Mesenchymal stem cell (in vitro differentiated cells and primary cell): ENCODE data around the gene KBTBD7.

Experiments used
- DNase-seq: peaks from one replicate; pipeline ENCODE4 v3.0.0-alpha.2; 2013
- H2AFZ ChIP-seq: one replicate; pipeline ENCODE4 v1.6.1; 2013; ENCODE audit warnings: low read depth, mild to moderate bottlenecking, control low read depth, inconsistent platforms, low read length, moderate library complexity
- H2AK5ac ChIP-seq: 2 replicates; pipeline ENCODE4 v1.6.1; 2013; ENCODE audit warnings: low read length, moderate library complexity, mild to moderate bottlenecking, inconsistent platforms; ENCODE audit not compliant: severe bottlenecking
- H2BK120ac ChIP-seq: one replicate; pipeline ENCODE4 v1.6.1; 2013; ENCODE audit warnings: low read depth, mild to moderate bottlenecking, inconsistent platforms, low read length, moderate library complexity
- H2BK12ac ChIP-seq, 2 experiments: one replicate each; pipeline ENCODE4 v1.6.1; 2013; ENCODE audit warnings: inconsistent platforms in 2 of 2, low read length in 2 of 2, mild to moderate bottlenecking in 2 of 2, moderate library complexity in 2 of 2, control low read depth in 1 of 2
- H2BK15ac ChIP-seq: one replicate; pipeline ENCODE4 v1.6.1; 2013; ENCODE audit warnings: mild to moderate bottlenecking, low read depth, inconsistent platforms; ENCODE audit not compliant: poor library complexity, severe bottlenecking
- H2BK5ac ChIP-seq: 2 replicates; pipeline ENCODE4 v1.6.1; 2013; ENCODE audit warnings: low read depth, mild to moderate bottlenecking, low read length, control low read depth, inconsistent platforms; ENCODE audit not compliant: poor library complexity, severe bottlenecking
- H3K14ac ChIP-seq, 2 experiments: one replicate each; pipeline ENCODE4 v1.6.1; 2013; ENCODE audit warnings: inconsistent platforms in 2 of 2, low read length in 2 of 2, control low read depth in 1 of 2, mild to moderate bottlenecking in 1 of 2, moderate library complexity in 1 of 2
- H3K18ac ChIP-seq, 2 experiments: one replicate each; pipeline ENCODE4 v1.6.1; 2013; ENCODE audit warnings: inconsistent platforms in 2 of 2, low read length in 2 of 2, control low read depth in 1 of 2, low read depth in 1 of 2, mild to moderate bottlenecking in 1 of 2
- H3K23ac ChIP-seq, 2 experiments: one replicate each; pipeline ENCODE4 v1.6.1; 2013; ENCODE audit warnings: inconsistent platforms in 2 of 2, low read length in 2 of 2, mild to moderate bottlenecking in 2 of 2, moderate library complexity in 2 of 2, control low read depth in 1 of 2
- H3K27ac ChIP-seq: 2 replicates; pipeline ENCODE4 v1.5.1; 2013; ENCODE audit warnings: mild to moderate bottlenecking, moderate library complexity, low read length, control low read depth, inconsistent platforms; ENCODE audit not compliant: poor library complexity, severe bottlenecking
- H3K27me3 ChIP-seq, 2 experiments: 2 replicates each; pipeline versions ENCODE4 v1.6.1 to v1.7.0; 2013; ENCODE audit warnings: low read length in 2 of 2, mild to moderate bottlenecking in 2 of 2, moderate library complexity in 2 of 2, control low read depth in 1 of 2, inconsistent platforms in 1 of 2; ENCODE audit not compliant: control insufficient read depth in 1 of 2, insufficient read depth in 1 of 2
- H3K36me3 ChIP-seq, 2 experiments: 2 replicates each; pipeline versions ENCODE4 v1.6.1 to v1.7.0; 2013; ENCODE audit warnings: low read length in 2 of 2, control low read depth in 1 of 2, inconsistent platforms in 1 of 2, low read depth in 1 of 2, mild to moderate bottlenecking in 1 of 2; ENCODE audit not compliant: insufficient read depth in 2 of 2, control insufficient read depth in 1 of 2
- H3K4ac ChIP-seq, 2 experiments: one replicate each; pipeline ENCODE4 v1.6.1; 2013; ENCODE audit warnings: inconsistent platforms in 2 of 2, low read length in 2 of 2, mild to moderate bottlenecking in 2 of 2, moderate library complexity in 2 of 2, control low read depth in 1 of 2, low read depth in 1 of 2
- H3K4me1 ChIP-seq: 2 replicates; pipeline ENCODE4 v1.6.1; 2013; ENCODE audit warnings: low read depth, low read length, control low read depth; ENCODE audit not compliant: control insufficient read depth, insufficient read depth
- H3K4me2 ChIP-seq: 2 replicates; pipeline ENCODE4 v1.6.1; 2013; ENCODE audit warnings: low read length, mild to moderate bottlenecking, inconsistent platforms; ENCODE audit not compliant: poor library complexity, severe bottlenecking
- H3K4me3 ChIP-seq, 2 experiments: 2 replicates each; pipeline versions ENCODE4 v1.5.1 to v1.7.0; 2013; ENCODE audit warnings: low read length in 2 of 2, mild to moderate bottlenecking in 2 of 2, control low read depth in 1 of 2, low read depth in 1 of 2; ENCODE audit not compliant: insufficient read depth in 1 of 2
- H3K79me1 ChIP-seq: replicated peaks from 2 replicates; pipeline ENCODE4 v1.6.1; 2013; ENCODE audit warnings: mild to moderate bottlenecking, control low read depth, low read length, inconsistent platforms; ENCODE audit not compliant: poor library complexity, severe bottlenecking
- H3K9ac ChIP-seq: 2 replicates; pipeline ENCODE4 v1.7.0; 2013; ENCODE audit warnings: mild to moderate bottlenecking, low read length, moderate library complexity
- H3K9me3 ChIP-seq: 2 replicates; pipeline ENCODE4 v1.7.0; 2013; ENCODE audit warnings: mild to moderate bottlenecking, low read length; ENCODE audit not compliant: control insufficient read depth
- H4K8ac ChIP-seq: one replicate; pipeline ENCODE4 v1.6.1; 2013; ENCODE audit warnings: inconsistent platforms, mild to moderate bottlenecking, low read length, moderate library complexity
- H4K91ac ChIP-seq: one replicate; pipeline ENCODE4 v1.6.1; 2013; ENCODE audit warnings: mild to moderate bottlenecking, low read length, inconsistent platforms
- WGBS: methylation state at CpG from one replicate; pipeline ENCODE4 v1.1.7; 2013; ENCODE audit warnings: mixed read lengths; 5-methylcytosine and 5-hydroxymethylcytosine counted together

The KBTBD7 gene

DNA sequence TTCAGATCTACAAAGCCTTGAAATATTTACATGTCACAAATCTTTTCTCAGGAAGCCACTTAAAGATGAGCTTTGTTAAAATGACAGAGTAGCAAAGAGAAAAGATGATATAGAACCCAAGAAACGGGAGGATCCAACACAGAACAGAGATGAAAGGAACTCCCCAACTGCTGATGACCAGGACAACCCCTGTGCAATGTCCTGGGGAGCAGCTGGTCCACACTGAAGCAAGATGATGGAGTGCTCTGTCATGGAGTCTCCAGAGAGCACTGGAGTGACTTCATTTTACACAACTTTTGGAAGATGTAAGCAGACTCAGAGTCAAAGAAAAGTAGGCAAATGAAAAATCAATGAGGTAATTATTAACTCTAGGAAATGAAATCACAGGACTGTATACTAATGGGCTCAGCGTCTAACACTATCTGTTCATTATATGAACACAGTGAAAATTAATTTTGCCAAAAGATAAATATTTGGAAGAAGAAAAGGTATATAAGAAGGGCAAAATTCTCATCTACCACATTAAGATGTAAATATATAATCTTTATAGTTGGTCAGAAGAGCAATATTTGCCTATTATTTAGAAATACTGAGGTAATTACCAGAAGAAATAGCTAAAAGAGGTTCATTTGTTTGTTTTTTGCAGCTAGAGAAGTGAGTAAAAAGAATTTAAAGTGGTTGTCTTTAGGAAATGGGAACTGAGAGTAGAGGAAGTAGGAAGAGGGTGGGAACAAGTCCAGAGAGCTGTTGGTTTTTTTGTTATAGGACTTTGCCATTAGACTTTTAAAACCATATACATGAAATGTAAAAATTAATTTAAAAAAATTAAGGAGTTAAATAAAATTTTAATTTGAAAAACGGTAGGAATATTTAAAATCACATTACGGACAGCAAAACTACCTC lies 38.5 kb upstream of the KBTBD7 start:
- WGBS, result 89% methylated on average over 2 of the region's 4 CpGs
- H3K79me1 ChIP-seq, result peaks cover 1% of the 10 kb centered on the region
- no peak overlapping the region for H3K4ac ChIP-seq
- no peaks in the 10 kb centered on the region for H3K9me3 ChIP-seq
- H3K4me2 ChIP-seq, result no peak overlapping the region
- H2BK12ac ChIP-seq, result no peak overlapping the region
- H3K36me3 ChIP-seq, result peaks cover 3 to 36% of the 10 kb centered on the region in 2 experiments
- H3K27me3 ChIP-seq, result no peaks in the 10 kb centered on the region
- no peak overlapping the region for H2BK15ac ChIP-seq
- H2AK5ac ChIP-seq, result no peak overlapping the region
- H3K27ac ChIP-seq, result no peak overlapping the region
- no peak overlapping the region for H2AFZ ChIP-seq
- no peak overlapping the region for H3K23ac ChIP-seq
- H3K4me1 ChIP-seq, result peaks cover 2% of the 10 kb centered on the region
- no peak overlapping the region for H4K91ac ChIP-seq
- H4K8ac ChIP-seq, result no peak overlapping the region
- H2BK120ac ChIP-seq, result no peak overlapping the region
- no peak overlapping the region for H2BK5ac ChIP-seq
- H3K18ac ChIP-seq, result no peak overlapping the region
- H3K9ac ChIP-seq, result no peak overlapping the region
- no peak overlapping the region for H3K4me3 ChIP-seq
- H3K14ac ChIP-seq, result no peak overlapping the region
- DNase-seq, result no peak

DNA sequence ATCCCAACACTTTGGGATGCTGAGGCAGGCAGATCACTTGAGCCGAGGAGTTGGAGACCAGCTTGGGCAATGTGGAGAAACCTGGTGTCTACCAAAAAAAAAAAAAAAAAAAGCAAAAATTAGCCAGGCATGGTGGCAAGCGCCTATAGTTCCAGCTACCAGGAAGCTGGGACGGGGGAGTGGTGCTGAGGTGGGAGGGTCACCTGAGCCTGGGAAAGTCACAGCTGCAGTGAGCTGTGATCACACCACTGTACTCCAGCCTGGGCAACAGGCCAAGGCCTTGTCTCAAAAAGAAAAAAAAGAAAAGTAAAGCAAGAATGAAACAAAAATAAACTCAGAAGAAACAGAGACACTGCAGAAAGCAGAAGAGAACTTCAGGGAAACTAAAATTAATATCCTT lies 37.4 kb upstream of the KBTBD7 start:
- Histone ChIP-seq H3K23ac (no peak overlapping the region), H3K27me3 (no peaks in the 10 kb centered on the region), H2BK15ac (no peak overlapping the region), H3K9ac (no peak overlapping the region), H3K9me3 (no peaks in the 10 kb centered on the region), H3K79me1 (peaks cover 1% of the 10 kb centered on the region), H4K8ac (no peak overlapping the region), H3K36me3 (peaks cover 3 to 36% of the 10 kb centered on the region in 2 experiments), H2AFZ (no peak overlapping the region), H2BK120ac (no peak overlapping the region), H3K4me3 (no peak overlapping the region), H4K91ac (no peak overlapping the region), H3K4me1 (peaks cover 2% of the 10 kb centered on the region), H3K4ac (no peak overlapping the region), H3K27ac (no peak overlapping the region), H2BK5ac (no peak overlapping the region), H3K18ac (no peak overlapping the region), H2BK12ac (no peak overlapping the region), H3K4me2 (no peak overlapping the region), H2AK5ac (no peak overlapping the region), H3K14ac (no peak overlapping the region)
- 94% methylated on average over 3 of the region's 3 CpGs for WGBS
- peak; percentile 13 for DNase-seq

DNA sequence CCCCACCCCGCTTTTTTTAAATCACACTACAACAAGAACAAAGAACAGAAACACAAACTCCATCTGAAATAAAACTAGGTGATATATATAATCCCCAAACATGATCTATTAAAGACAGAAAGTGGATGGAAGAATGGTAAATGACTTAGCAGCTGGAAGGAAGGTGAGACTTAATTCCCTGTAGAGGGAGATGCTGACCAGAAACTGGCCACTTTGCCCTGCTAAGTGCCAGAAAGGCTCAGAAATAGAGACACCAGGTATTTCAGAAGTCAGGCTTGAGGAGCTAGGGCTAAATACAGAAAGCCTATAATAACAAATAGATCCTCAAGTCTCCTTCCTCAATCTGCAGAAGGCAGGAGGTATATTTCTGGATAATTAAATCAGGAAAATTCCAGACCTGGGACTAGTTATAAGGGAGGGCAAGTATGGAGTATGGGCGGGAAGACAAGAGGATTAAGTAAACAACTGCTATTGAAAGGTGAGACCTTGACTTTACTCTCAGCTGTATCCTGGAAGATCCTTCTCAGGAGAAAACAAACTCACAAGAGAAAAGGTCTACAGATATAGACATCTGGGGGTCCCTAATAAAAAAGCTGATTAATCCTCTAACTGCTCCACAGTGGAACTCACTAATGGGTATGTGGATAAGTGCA lies 36.8 kb upstream of the KBTBD7 start:
- H3K14ac ChIP-seq, result no peak overlapping the region
- no peak overlapping the region for H3K18ac ChIP-seq
- no peak overlapping the region for H4K8ac ChIP-seq
- H2BK12ac ChIP-seq, result no peak overlapping the region
- H3K27me3 ChIP-seq, result no peaks in the 10 kb centered on the region
- H2AFZ ChIP-seq, result no peak overlapping the region
- H3K27ac ChIP-seq, result no peak overlapping the region
- H3K4me3 ChIP-seq, result no peak overlapping the region
- peaks cover 1% of the 10 kb centered on the region for H3K79me1 ChIP-seq
- H3K4me2 ChIP-seq, result no peak overlapping the region
- H2BK15ac ChIP-seq, result no peak overlapping the region
- no peak overlapping the region for H2BK120ac ChIP-seq
- no peak overlapping the region for H4K91ac ChIP-seq
- H3K9me3 ChIP-seq, result no peaks in the 10 kb centered on the region
- H3K4me1 ChIP-seq, result peaks cover 2% of the 10 kb centered on the region
- no peak overlapping the region for H3K9ac ChIP-seq
- H3K36me3 ChIP-seq, result peaks cover 3 to 37% of the 10 kb centered on the region in 2 experiments
- no peak overlapping the region for H2AK5ac ChIP-seq
- H3K4ac ChIP-seq, result no peak overlapping the region
- DNase-seq, result no peak
- WGBS, result 100% methylated on average over 1 of the region's 2 CpGs
- no peak overlapping the region for H2BK5ac ChIP-seq
- H3K23ac ChIP-seq, result no peak overlapping the region

DNA sequence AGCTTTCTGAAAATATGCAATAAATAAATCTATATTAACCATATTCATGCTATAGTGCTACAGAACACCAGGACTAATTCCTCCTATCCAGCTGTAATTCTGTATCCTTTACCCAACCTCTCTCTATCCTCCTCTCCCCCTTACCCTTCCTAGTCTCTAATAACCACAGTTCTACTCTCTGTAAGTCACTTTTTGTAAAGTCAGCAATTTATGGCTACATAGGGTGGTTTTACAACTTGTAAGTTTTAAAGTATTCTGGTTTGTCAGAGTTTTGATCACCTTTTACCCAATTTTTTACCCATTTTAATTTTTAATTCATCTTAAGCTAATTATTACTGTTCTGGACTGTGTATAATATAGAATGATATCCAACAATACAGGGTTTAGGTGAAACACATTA lies 35.0 kb upstream of the KBTBD7 start:
- DNase-seq, result no peak
- no peak overlapping the region for H3K23ac ChIP-seq
- no peak overlapping the region for H4K8ac ChIP-seq

More for the DNA sequence above, 35.0 kb upstream of the KBTBD7 start:
- no peak overlapping the region for H3K9ac ChIP-seq
- no peaks in the 10 kb centered on the region for H3K27me3 ChIP-seq
- H3K4me3 ChIP-seq, result no peak overlapping the region
- no peak overlapping the region for H2BK120ac ChIP-seq
- peaks cover 1% of the 10 kb centered on the region for H3K79me1 ChIP-seq
- H2AFZ ChIP-seq, result no peak overlapping the region
- H4K91ac ChIP-seq, result no peak overlapping the region
- H3K9me3 ChIP-seq, result no peaks in the 10 kb centered on the region
- no peak overlapping the region for H2BK15ac ChIP-seq
- H3K27ac ChIP-seq, result no peak overlapping the region
- no peak overlapping the region for H3K4me2 ChIP-seq
- H2AK5ac ChIP-seq, result no peak overlapping the region
- H3K18ac ChIP-seq, result no peak overlapping the region
- H3K4me1 ChIP-seq, result peaks cover 4% of the 10 kb centered on the region
- peaks cover 3 to 32% of the 10 kb centered on the region in 2 experiments for H3K36me3 ChIP-seq
- H2BK12ac ChIP-seq, result no peak overlapping the region
- no peak overlapping the region for H3K14ac ChIP-seq
- no peak overlapping the region for H2BK5ac ChIP-seq
- no peak overlapping the region for H3K4ac ChIP-seq
